Activated CD8-positive, alpha-beta T cell treated with anti-CD3 and anti-CD28 coated beads, Interleukin-2, amount 10 ng/mL, durations not matched to agents 7 days and 5 days (primary cell): ENCODE data around the gene NSFL1C. TPM values are rescaled to one million over a fixed set of nuclear protein-coding genes. Genes with fewer than 3 reads are reported as not detected.

Experiments used
- ATAC-seq: fragments of 150-1000 bp; cut with Tn5 transposase; one replicate; pipeline ENCODE4 v1.10.0; 2021; ENCODE audit warnings: moderate library complexity
- CTCF ChIA-PET: fragments of 350-600 bp; sonication (Branson Sonifier 250); formaldehyde crosslinking; loops from one replicate; lab custom pipeline; 2021; ENCODE audit warnings: antibody characterized with exemption; lab: Charles Lee
- POLR2A ChIA-PET: fragments of 350-600 bp; sonication (Branson Sonifier 250); formaldehyde crosslinking; loops from one replicate; lab custom pipeline; 2021; ENCODE audit warnings: antibody characterized with exemption; lab: Charles Lee
- DNase-seq: peaks from one replicate; pipeline ENCODE4 v3.0.0-alpha.2; 2020
- H3K27ac Mint-ChIP-seq: one replicate; pipeline ENCODE4 v1.8.0; 2021; ENCODE audit warnings: mild to moderate bottlenecking, mixed read lengths
- H3K27me3 Mint-ChIP-seq: one replicate; pipeline ENCODE4 v1.8.0; 2021; ENCODE audit warnings: low read depth, mixed read lengths
- H3K36me3 Mint-ChIP-seq: one replicate; pipeline ENCODE4 v1.8.0; 2021; ENCODE audit warnings: low read depth, mixed read lengths
- H3K4me1 Mint-ChIP-seq: one replicate; pipeline ENCODE4 v1.8.0; 2021; ENCODE audit warnings: low read depth, mixed read lengths
- H3K4me3 Mint-ChIP-seq: one replicate; pipeline ENCODE4 v1.8.0; 2021; ENCODE audit warnings: mild to moderate bottlenecking, mixed read lengths
- H3K9me3 Mint-ChIP-seq: one replicate; pipeline ENCODE4 v1.8.0; 2022; ENCODE audit warnings: mixed read lengths; ENCODE audit not compliant: insufficient read depth
- total RNA-seq, 2 experiments: library from RNA; stranded (reverse); gene quantifications; one replicate each; pipeline ENCODE4 v1.2.3, GENCODE V29; 2021

NSFL1C gene
- total RNA-seq, 2 experiments from 2014 or later = 60.5 to 67.8 TPM

DNA sequence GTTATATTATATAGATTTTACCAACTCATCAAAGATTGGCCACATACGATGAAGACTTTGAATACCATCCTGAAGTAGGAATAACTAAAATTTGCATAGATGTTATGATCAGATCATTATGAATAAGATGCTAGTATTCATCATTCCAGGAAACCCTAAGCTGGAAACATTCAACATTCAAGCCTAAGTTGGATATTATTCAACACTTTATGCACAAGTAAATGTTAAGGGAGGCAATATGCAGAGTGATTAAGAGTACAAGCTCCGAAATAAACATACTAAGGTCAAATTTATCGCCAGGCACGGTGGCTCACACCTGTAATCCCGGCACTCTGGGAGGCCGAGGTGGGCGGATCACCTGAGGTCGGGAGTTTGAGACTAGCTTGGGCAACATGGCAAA, 30.4 kb downstream of the NSFL1C start:
- ChIA-PET POLR2A (no interaction called here), CTCF (interaction anchor here (0.7 to 6.6 kb wide), 19 partner anchors 9 to 299 kb away, joined by 3 to 45 read pairs (median 5); partner anchors contain the start of genes FKBP1A and NSFL1C)
- Mint-ChIP-seq H3K27me3 (peaks cover 28% of the 10 kb centered on the region), H3K4me3 (no peak overlapping the region), H3K27ac (no peak overlapping the region), H3K36me3 (peaks cover 16% of the 10 kb centered on the region), H3K4me1 (peaks cover 36% of the 10 kb centered on the region), H3K9me3 (no peaks in the 10 kb centered on the region)
- ATAC-seq (no peak), DNase-seq (no peak)

- H3K27ac Mint-ChIP-seq = no peak overlapping the region
- POLR2A ChIA-PET = interaction anchor here (0.6 to 0.7 kb wide), 2 partner anchors 29 to 222 kb away, joined by 3 read pairs; no protein-coding TSS in a partner anchor
- H3K9me3 Mint-ChIP-seq = no peaks in the 10 kb centered on the region
Measured at GRCh38 chr20:1435337-1435699, 31.3 kb downstream of the NSFL1C start.

GRCh38 chr20:1434571-1435336, 31.9 kb downstream of the NSFL1C start:
- Mint-ChIP-seq H3K4me1 (peaks cover 34% of the 10 kb centered on the region), H3K36me3 (peaks cover 16% of the 10 kb centered on the region), H3K9me3 (no peaks in the 10 kb centered on the region), H3K4me3 (peak overlapping the region; percentile 55), H3K27me3 (peaks cover 31% of the 10 kb centered on the region), H3K27ac (peak overlapping the region; percentile 76)
- POLR2A ChIA-PET = interaction anchor here (0.7 kb wide), 1 partner anchor 221 kb away, joined by 3 read pairs; no protein-coding TSS in a partner anchor
- ATAC-seq (peak; percentile 81), DNase-seq (peak; percentile 90)
- CTCF ChIA-PET = interaction anchor here (0.8 to 6.6 kb wide), 12 partner anchors 9 to 222 kb away, joined by 3 to 45 read pairs (median 9); partner anchors contain the start of genes FKBP1A, NSFL1C and SDCBP2

More at GRCh38 chr20:1435337-1435699, 31.3 kb downstream of the NSFL1C start:
- peaks cover 34% of the 10 kb centered on the region for H3K4me1 Mint-ChIP-seq
- H3K36me3 Mint-ChIP-seq = peaks cover 16% of the 10 kb centered on the region
- DNase-seq (no peak), ATAC-seq (no peak)
- no peak overlapping the region for H3K4me3 Mint-ChIP-seq
- CTCF ChIA-PET = interaction anchor here (0.9 to 6.6 kb wide), 13 partner anchors 9 to 222 kb away, joined by 3 to 45 read pairs (median 8); partner anchors contain the start of genes FKBP1A, NSFL1C and SDCBP2
- peaks cover 31% of the 10 kb centered on the region for H3K27me3 Mint-ChIP-seq

DNA sequence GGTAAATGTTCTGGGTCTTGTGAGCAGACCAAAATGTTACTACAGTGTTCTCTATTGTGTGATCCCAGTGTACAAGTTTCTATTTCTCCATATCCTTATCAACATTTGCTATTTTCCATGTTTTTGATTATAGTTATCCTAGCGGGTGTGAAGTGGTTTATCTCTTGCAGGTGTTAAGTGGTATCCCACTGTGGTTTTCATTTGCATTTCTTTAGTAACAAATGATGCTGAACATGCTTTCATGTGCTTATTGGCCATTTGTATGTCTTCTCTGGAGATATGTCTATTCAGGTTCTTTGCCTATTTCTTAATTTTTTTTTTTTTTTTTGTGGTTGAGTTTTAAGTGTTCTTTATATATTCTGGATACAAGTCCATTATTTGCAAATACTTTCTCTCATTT, 35.5 kb downstream of the NSFL1C start:
- H3K9me3 Mint-ChIP-seq = no peaks in the 10 kb centered on the region
- POLR2A ChIA-PET = no interaction called here
- H3K27me3 Mint-ChIP-seq = peaks cover 31% of the 10 kb centered on the region
- no peak for ATAC-seq
- peaks cover 14% of the 10 kb centered on the region for H3K36me3 Mint-ChIP-seq
- H3K27ac Mint-ChIP-seq = no peak overlapping the region
- DNase-seq = no peak
- no peak overlapping the region for H3K4me3 Mint-ChIP-seq
- peaks cover 44% of the 10 kb centered on the region for H3K4me1 Mint-ChIP-seq
- CTCF ChIA-PET = interaction anchor here (1.5 kb wide), 1 partner anchor 333 kb away, joined by 3 read pairs; no protein-coding TSS in a partner anchor

DNA sequence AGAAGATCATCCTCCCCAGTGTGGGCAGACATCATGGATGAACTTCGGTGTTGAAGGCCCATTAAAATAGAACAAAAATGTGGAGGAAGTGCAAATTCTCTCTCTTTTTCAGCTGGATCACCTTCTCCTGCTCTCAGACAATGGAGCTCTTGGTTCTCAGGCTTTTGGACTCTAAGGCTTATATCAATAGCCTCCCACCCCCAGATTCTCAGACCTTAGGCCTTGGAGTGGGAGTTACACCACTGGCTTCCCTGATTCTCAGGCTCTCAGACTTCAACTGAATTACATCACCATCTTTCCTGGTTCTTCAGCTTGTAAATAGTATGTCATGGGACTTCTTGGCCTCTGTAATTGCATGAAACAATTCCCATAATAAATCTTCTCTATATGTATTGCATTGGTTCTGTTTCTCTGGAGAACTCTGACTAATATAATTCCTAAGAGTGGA, 36.6 kb downstream of the NSFL1C start:
- ATAC-seq = no peak

GRCh38 chr20:1429143-1429728, 37.4 kb downstream of the NSFL1C start:
- H3K4me1 Mint-ChIP-seq = peaks cover 31% of the 10 kb centered on the region
- H3K36me3 Mint-ChIP-seq = peaks cover 10% of the 10 kb centered on the region
- no peak for DNase-seq
- H3K4me3 Mint-ChIP-seq = no peak overlapping the region
- peaks cover 32% of the 10 kb centered on the region for H3K27me3 Mint-ChIP-seq
- ChIA-PET CTCF (interaction anchor here (1.0 kb wide), 1 partner anchor 9 kb away, joined by 3 read pairs; no protein-coding TSS in a partner anchor), POLR2A (no interaction called here)
- no peaks in the 10 kb centered on the region for H3K9me3 Mint-ChIP-seq
- no peak overlapping the region for H3K27ac Mint-ChIP-seq
- no peak for ATAC-seq

More for the DNA sequence above, 36.6 kb downstream of the NSFL1C start:
- DNase-seq = no peak
- Mint-ChIP-seq H3K27me3 (peaks cover 35% of the 10 kb centered on the region), H3K4me1 (peaks cover 39% of the 10 kb centered on the region), H3K4me3 (no peak overlapping the region), H3K9me3 (no peaks in the 10 kb centered on the region), H3K27ac (no peak overlapping the region), H3K36me3 (peaks cover 14% of the 10 kb centered on the region)
- CTCF ChIA-PET = interaction anchor here (1.0 to 1.5 kb wide), 2 partner anchors 9 to 334 kb away, joined by 3 read pairs; no protein-coding TSS in a partner anchor
- POLR2A ChIA-PET = no interaction called here

DNA sequence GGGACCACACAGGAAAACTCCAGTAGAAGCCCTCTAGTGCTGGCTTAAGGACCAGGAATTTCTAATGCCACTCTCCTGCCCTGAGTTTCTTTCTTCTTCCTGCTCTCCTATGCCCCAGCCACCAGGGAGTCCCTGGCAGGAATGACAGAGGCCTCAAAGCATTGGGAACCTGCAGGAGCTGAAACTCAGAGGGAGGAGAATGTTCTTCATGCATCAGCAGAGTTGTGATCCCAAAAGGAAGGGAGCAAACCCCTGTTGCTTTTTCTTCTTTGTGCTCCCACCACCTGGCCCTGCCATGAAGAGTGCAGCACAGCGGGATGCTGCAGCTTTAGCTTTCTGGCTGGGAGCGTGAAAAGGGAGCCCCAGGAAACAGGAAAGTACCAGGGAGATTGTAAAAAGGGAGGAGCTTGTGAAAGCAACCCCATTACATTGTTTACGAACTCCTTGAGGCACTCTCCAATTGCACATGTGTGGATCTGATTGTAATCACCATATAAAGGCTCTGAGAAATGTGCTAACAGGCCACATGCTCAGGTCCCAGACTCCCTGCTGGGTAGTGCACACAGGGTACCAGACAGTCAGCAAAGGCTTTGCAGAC, 39.1 kb downstream of the NSFL1C start:
- POLR2A ChIA-PET = no interaction called here
- H3K4me3 Mint-ChIP-seq = no peak overlapping the region

GRCh38 chr20:1426231-1426849, 40.3 kb downstream of the NSFL1C start:
- Mint-ChIP-seq H3K36me3 (no peaks in the 10 kb centered on the region), H3K27me3 (peaks cover 17% of the 10 kb centered on the region), H3K9me3 (no peaks in the 10 kb centered on the region), H3K27ac (no peak overlapping the region), H3K4me1 (peaks cover 27% of the 10 kb centered on the region), H3K4me3 (no peak overlapping the region)
- DNase-seq (no peak), ATAC-seq (no peak)
- ChIA-PET CTCF (interaction anchor here (1.3 to 2.5 kb wide), 4 partner anchors 9 to 351 kb away, joined by 4 to 8 read pairs (median 6); no protein-coding TSS in a partner anchor), POLR2A (no interaction called here)

More for the DNA sequence above, 39.1 kb downstream of the NSFL1C start:
- ATAC-seq = no peak
- Mint-ChIP-seq H3K27ac (no peak overlapping the region), H3K27me3 (peaks cover 20% of the 10 kb centered on the region), H3K36me3 (peaks cover under 1% of the 10 kb centered on the region), H3K4me1 (peaks cover 28% of the 10 kb centered on the region), H3K9me3 (no peaks in the 10 kb centered on the region)
- CTCF ChIA-PET = interaction anchor here (1.0 to 2.5 kb wide), 4 partner anchors 8 to 350 kb away, joined by 3 to 8 read pairs (median 6); no protein-coding TSS in a partner anchor
- no peak for DNase-seq

DNA sequence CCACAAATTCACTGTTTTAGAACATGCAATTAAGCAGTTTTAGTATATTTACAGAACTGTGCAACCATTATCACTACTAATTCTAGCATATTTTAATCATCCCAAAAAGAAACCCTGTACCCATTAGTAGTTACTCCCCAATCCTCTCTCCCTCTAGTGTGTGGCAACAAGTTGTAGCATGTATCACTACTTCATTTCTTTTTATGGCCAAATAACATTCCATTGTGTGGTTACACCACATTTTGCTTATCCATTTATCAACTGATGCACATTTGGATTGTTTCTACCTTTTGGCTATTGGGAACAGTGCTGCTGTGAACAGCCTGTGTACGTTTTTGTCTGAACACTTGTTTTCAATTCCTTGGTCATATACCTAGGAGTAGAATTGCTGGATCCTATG, 42.3 kb downstream of the NSFL1C start:
- DNase-seq = no peak
- peaks cover 24% of the 10 kb centered on the region for H3K4me1 Mint-ChIP-seq
- POLR2A ChIA-PET = no interaction called here
- CTCF ChIA-PET = interaction anchor here (0.8 to 1.5 kb wide), 2 partner anchors 18 to 37 kb away, joined by 3 read pairs; no protein-coding TSS in a partner anchor
- H3K36me3 Mint-ChIP-seq = peaks cover 4% of the 10 kb centered on the region
- H3K9me3 Mint-ChIP-seq = peaks cover 10% of the 10 kb centered on the region
- H3K27me3 Mint-ChIP-seq = peaks cover 19% of the 10 kb centered on the region
- no peak for ATAC-seq
- no peak overlapping the region for H3K27ac Mint-ChIP-seq
- H3K4me3 Mint-ChIP-seq = no peak overlapping the region

GRCh38 chr20:1423625-1424106, 43.0 kb downstream of the NSFL1C start:
- Mint-ChIP-seq H3K4me1 (peaks cover 24% of the 10 kb centered on the region), H3K27me3 (peaks cover 21% of the 10 kb centered on the region), H3K4me3 (no peak overlapping the region), H3K27ac (no peak overlapping the region), H3K36me3 (peaks cover 4% of the 10 kb centered on the region), H3K9me3 (peaks cover 14% of the 10 kb centered on the region)
- ATAC-seq (no peak), DNase-seq (peak; percentile 36)
- CTCF ChIA-PET = interaction anchor here (0.8 to 1.5 kb wide), 2 partner anchors 17 to 37 kb away, joined by 3 read pairs; no protein-coding TSS in a partner anchor
- POLR2A ChIA-PET = no interaction called here
